ENCODE data around the gene ISOC2.

Gene ISOC2

DNA sequence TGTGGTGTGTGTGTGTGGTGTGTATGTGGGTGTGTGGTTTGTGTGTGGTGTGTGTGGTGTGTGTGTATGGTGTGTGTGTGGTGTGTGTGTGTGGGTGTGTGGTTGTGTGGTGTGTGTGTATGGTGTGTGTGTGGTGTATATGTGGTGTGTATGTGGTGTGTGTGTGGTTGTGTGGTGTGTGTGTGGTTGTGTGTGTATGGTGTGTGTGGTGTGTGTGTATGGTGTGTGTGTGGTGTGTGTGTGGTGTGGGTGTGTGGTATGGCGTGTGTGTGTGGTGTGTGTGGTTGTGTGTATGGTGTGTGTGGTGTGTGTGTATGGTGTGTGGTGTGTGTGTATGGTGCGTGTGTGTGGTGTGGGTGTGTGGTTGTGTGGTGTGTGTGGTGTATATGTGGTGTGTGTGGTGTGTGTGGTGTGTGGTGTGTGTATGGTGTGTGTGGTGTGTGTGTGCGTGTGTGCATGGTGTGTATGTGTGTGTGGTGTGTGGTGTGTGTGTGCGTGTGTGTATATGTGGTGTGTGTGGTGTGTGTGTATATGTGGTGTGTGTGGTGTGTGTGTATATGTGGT, 27.0 kb downstream of the ISOC2 start:
- Histone ChIP-seq H3K27ac (replicated peaks) (no peak overlapping the region), H3K4me3 (replicated peaks; ENCODE audit: insufficient read depth, low read length) (no peak overlapping the region), H3K27me3 (ENCODE audit: insufficient read depth, poor library complexity, severe bottlenecking) (no peaks in the 10 kb centered on the region)
- TF ChIP-seq, protein P1, sequence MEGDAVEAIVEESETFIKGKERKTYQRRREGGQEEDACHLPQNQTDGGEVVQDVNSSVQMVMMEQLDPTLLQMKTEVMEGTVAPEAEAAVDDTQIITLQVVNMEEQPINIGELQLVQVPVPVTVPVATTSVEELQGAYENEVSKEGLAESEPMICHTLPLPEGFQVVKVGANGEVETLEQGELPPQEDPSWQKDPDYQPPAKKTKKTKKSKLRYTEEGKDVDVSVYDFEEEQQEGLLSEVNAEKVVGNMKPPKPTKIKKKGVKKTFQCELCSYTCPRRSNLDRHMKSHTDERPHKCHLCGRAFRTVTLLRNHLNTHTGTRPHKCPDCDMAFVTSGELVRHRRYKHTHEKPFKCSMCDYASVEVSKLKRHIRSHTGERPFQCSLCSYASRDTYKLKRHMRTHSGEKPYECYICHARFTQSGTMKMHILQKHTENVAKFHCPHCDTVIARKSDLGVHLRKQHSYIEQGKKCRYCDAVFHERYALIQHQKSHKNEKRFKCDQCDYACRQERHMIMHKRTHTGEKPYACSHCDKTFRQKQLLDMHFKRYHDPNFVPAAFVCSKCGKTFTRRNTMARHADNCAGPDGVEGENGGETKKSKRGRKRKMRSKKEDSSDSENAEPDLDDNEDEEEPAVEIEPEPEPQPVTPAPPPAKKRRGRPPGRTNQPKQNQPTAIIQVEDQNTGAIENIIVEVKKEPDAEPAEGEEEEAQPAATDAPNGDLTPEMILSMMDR (IDR thresholded peaks at IDR 0.05; ENCODE audit: insufficient read depth, low read length) = no peak
- TF ChIP-seq SPI1 (IDR thresholded peaks at IDR 0.05; ENCODE audit: borderline replicate concordance, low read depth) = no peak
- TF ChIP-seq, protein P2, sequence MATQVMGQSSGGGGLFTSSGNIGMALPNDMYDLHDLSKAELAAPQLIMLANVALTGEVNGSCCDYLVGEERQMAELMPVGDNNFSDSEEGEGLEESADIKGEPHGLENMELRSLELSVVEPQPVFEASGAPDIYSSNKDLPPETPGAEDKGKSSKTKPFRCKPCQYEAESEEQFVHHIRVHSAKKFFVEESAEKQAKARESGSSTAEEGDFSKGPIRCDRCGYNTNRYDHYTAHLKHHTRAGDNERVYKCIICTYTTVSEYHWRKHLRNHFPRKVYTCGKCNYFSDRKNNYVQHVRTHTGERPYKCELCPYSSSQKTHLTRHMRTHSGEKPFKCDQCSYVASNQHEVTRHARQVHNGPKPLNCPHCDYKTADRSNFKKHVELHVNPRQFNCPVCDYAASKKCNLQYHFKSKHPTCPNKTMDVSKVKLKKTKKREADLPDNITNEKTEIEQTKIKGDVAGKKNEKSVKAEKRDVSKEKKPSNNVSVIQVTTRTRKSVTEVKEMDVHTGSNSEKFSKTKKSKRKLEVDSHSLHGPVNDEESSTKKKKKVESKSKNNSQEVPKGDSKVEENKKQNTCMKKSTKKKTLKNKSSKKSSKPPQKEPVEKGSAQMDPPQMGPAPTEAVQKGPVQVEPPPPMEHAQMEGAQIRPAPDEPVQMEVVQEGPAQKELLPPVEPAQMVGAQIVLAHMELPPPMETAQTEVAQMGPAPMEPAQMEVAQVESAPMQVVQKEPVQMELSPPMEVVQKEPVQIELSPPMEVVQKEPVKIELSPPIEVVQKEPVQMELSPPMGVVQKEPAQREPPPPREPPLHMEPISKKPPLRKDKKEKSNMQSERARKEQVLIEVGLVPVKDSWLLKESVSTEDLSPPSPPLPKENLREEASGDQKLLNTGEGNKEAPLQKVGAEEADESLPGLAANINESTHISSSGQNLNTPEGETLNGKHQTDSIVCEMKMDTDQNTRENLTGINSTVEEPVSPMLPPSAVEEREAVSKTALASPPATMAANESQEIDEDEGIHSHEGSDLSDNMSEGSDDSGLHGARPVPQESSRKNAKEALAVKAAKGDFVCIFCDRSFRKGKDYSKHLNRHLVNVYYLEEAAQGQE (IDR thresholded peaks at IDR 0.05; ENCODE audit: insufficient replicate concordance, low read depth) = no peak
- TF ChIP-seq GABPA (IDR thresholded peaks at IDR 0.05; ENCODE audit: low read depth) = no peak
- TF ChIP-seq POLR2AphosphoS5 (IDR thresholded peaks at IDR 0.05; ENCODE audit: low read depth) = no peak
- no peak for DNase-seq (ENCODE audit: low read depth in 1 of 2, low spot score in 1 of 2)

DNA sequence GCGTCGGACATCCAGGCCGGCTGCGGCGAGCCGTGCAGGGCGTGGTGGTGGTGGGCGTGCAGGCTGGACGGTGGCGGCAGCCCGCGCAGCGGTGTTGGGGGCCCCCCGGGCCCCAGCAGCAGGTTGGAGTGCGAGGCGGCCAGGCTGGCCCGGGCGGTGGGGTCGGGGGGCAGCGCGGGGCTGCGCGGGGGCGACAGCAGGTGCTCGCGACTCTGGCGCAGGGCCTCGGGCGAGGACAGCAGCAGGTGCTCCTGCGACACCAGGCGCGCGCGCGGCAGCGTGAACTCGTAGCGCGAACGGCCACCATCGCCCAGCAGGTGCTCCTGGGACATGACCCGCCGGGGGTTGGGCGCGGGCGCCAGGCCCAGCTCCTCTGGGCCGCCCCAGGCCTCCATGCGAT, 28.1 kb downstream of the ISOC2 start:
- H3K27me3 ChIP-seq (ENCODE audit: insufficient read depth, poor library complexity, severe bottlenecking) = no peaks in the 10 kb centered on the region
- H3K27ac ChIP-seq (replicated peaks) = no peak overlapping the region
- H3K4me3 ChIP-seq (replicated peaks; ENCODE audit: insufficient read depth, low read length) = no peak overlapping the region
- TF ChIP-seq GABPA (IDR thresholded peaks at IDR 0.05; ENCODE audit: low read depth) (no peak), POLR2AphosphoS5 (IDR thresholded peaks at IDR 0.05; ENCODE audit: low read depth) (no peak), SPI1 (IDR thresholded peaks at IDR 0.05; ENCODE audit: borderline replicate concordance, low read depth) (no peak)
- TF ChIP-seq, protein P1 (IDR thresholded peaks at IDR 0.05; ENCODE audit: insufficient read depth, low read length) = no peak
- TF ChIP-seq, protein P2 (IDR thresholded peaks at IDR 0.05; ENCODE audit: insufficient replicate concordance, low read depth) = no peak
- no peak for DNase-seq (ENCODE audit: low read depth in 1 of 2, low spot score in 1 of 2)

DNA sequence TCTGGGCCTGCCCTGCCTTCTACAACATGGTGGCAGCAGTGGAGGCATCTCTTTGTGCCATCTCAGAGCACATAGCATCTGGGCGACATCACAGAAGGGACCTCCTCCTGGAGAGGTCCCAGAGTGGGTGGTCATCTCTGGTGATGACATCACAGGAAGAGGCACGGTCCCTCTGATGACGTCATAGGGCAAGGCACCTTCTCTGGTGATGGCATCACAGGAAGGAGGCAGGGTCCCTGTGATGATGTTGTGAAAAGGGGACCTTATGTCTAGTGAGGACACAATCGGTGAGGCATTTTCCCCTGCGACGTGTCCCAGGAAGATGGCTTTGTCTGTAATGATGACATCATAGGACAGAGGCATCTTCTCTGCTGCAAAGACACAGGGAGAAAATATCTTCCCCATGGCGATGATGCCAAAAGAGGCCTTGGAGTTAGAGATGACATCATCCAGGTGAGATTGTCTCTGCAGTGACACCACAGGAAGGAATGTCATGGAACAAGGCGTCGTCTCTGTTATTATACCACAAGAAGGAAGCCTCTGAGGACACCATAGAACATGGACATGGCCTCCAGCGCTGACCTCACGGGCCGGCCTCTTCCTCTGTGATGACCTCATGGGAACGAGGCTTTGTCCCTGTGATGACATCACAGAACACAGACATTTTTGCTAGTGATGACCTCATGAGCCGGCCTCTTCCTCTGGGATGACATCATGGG, 29.0 kb downstream of the ISOC2 start:
- Histone ChIP-seq H3K27me3 (ENCODE audit: insufficient read depth, poor library complexity, severe bottlenecking) (no peaks in the 10 kb centered on the region), H3K27ac (replicated peaks) (no peak overlapping the region), H3K4me3 (replicated peaks; ENCODE audit: insufficient read depth, low read length) (no peak overlapping the region)
- DNase-seq (ENCODE audit: low read depth in 1 of 2, low spot score in 1 of 2) = no peak
- TF ChIP-seq SPI1 (IDR thresholded peaks at IDR 0.05; ENCODE audit: borderline replicate concordance, low read depth) = no peak
- no peak for TF ChIP-seq POLR2AphosphoS5 (IDR thresholded peaks at IDR 0.05; ENCODE audit: low read depth)
- TF ChIP-seq, protein P2 (IDR thresholded peaks at IDR 0.05; ENCODE audit: insufficient replicate concordance, low read depth) = no peak
- no peak for TF ChIP-seq GABPA (IDR thresholded peaks at IDR 0.05; ENCODE audit: low read depth)
- TF ChIP-seq, protein P1 (IDR thresholded peaks at IDR 0.05; ENCODE audit: insufficient read depth, low read length) = no peak
